ENCODE measurements around the gene CATSPER3. TPM values are rescaled to one million over a fixed set of nuclear protein-coding genes. Genes with fewer than 3 reads are reported as not detected.

The CATSPER3 gene
- total RNA-seq, 2 donors from 2014 or later = 3.2 TPM; not detected in 1

- no peak for DNase-seq (ENCODE audit: low spot score)
- peaks cover 6% of the 10 kb centered on the region for H3K4me1 ChIP-seq (replicated peaks)
- intact Hi-C loops (cut with DNase I) = loop anchor here (10.0 kb wide), 1 partner anchor 172 kb away; the partner anchor contains the start of gene C5orf24
- WGBS = 43% methylated on average over 11 of the region's 11 CpGs
- H3K36me3 ChIP-seq = no peaks in the 10 kb centered on the region
- no peaks in the 10 kb centered on the region for H3K9me3 ChIP-seq
- H3K4me3 ChIP-seq = no peak overlapping the region
- no peaks in the 10 kb centered on the region for H3K27me3 ChIP-seq (replicated peaks; ENCODE audit: insufficient read depth)
- H3K27ac ChIP-seq = no peak overlapping the region
- TF ChIP-seq POLR2A (IDR thresholded peaks at IDR 0.05) (no peak), POLR2AphosphoS5 (IDR thresholded peaks at IDR 0.05) (no peak), CTCF (IDR thresholded peaks at IDR 0.05) (no peak)
Observed at GRCh38 chr5:135016861-135017290, 49.2 kb downstream of the CATSPER3 start.

GRCh38 chr5:135018457-135018856 lies 50.8 kb downstream of the CATSPER3 start:
- DNase-seq (ENCODE audit: low spot score) = no peak
- 94% methylated on average over 4 of the region's 4 CpGs for WGBS
- intact Hi-C loops (cut with DNase I) = loop anchor here (10.0 kb wide), 1 partner anchor 174 kb away; the partner anchor contains the start of gene C5orf24

GRCh38 chr5:135019314-135019713 lies 51.6 kb downstream of the CATSPER3 start:
- 95% methylated on average over 5 of the region's 5 CpGs for WGBS
- no peak overlapping the region for H3K27ac ChIP-seq
- H3K36me3 ChIP-seq = no peaks in the 10 kb centered on the region
- H3K4me3 ChIP-seq = no peak overlapping the region
- DNase-seq (ENCODE audit: low spot score) = no peak
- H3K9me3 ChIP-seq = no peaks in the 10 kb centered on the region
- intact Hi-C loops (cut with DNase I) = loop anchor here (10.0 kb wide), 1 partner anchor 175 kb away; the partner anchor contains the start of gene C5orf24
- peaks cover 5% of the 10 kb centered on the region for H3K4me1 ChIP-seq (replicated peaks)
- no peaks in the 10 kb centered on the region for H3K27me3 ChIP-seq (replicated peaks; ENCODE audit: insufficient read depth)
- TF ChIP-seq POLR2AphosphoS5 (IDR thresholded peaks at IDR 0.05) (no peak), POLR2A (IDR thresholded peaks at IDR 0.05) (no peak), CTCF (IDR thresholded peaks at IDR 0.05) (no peak)

More at GRCh38 chr5:135018457-135018856, 50.8 kb downstream of the CATSPER3 start:
- H3K27me3 ChIP-seq (replicated peaks; ENCODE audit: insufficient read depth) = no peaks in the 10 kb centered on the region
- TF ChIP-seq CTCF (IDR thresholded peaks at IDR 0.05) = no peak
- TF ChIP-seq POLR2A (IDR thresholded peaks at IDR 0.05) = no peak
- no peak for TF ChIP-seq POLR2AphosphoS5 (IDR thresholded peaks at IDR 0.05)
- H3K9me3 ChIP-seq = no peaks in the 10 kb centered on the region
- no peak overlapping the region for H3K27ac ChIP-seq
- no peaks in the 10 kb centered on the region for H3K36me3 ChIP-seq
- H3K4me3 ChIP-seq = no peak overlapping the region
- H3K4me1 ChIP-seq (replicated peaks) = peaks cover 6% of the 10 kb centered on the region

- 66% methylated on average over 16 of the region's 16 CpGs for WGBS
- no peaks in the 10 kb centered on the region for H3K36me3 ChIP-seq
Observed at GRCh38 chr5:135020111-135020895, 52.6 kb downstream of the CATSPER3 start.

More at GRCh38 chr5:135020111-135020895, 52.6 kb downstream of the CATSPER3 start:
- H3K4me1 ChIP-seq (replicated peaks) = no peaks in the 10 kb centered on the region
- H3K4me3 ChIP-seq = no peak overlapping the region
- H3K27ac ChIP-seq = no peak overlapping the region
- no peaks in the 10 kb centered on the region for H3K9me3 ChIP-seq
- DNase-seq (ENCODE audit: low spot score) = no peak
- TF ChIP-seq POLR2A (IDR thresholded peaks at IDR 0.05) = no peak
- no peak for TF ChIP-seq CTCF (IDR thresholded peaks at IDR 0.05)
- intact Hi-C loops (cut with DNase I) = no loop called here
- H3K27me3 ChIP-seq (replicated peaks; ENCODE audit: insufficient read depth) = no peaks in the 10 kb centered on the region
